NCI-H82 treated with DMSO at 0.1 percent for 48 hours (cell line): ENCODE measurements around the gene DLGAP1.

Source experiments
- DNase-seq: peaks from one replicate; lab custom pipeline; 2025; ENCODE audit not compliant: unreplicated experiment; lab: John Stamatoyannopoulos, UW

The DLGAP1 gene

GRCh38 chr18:3728704-3729437, 726.2 kb downstream of the DLGAP1 start:
- DNase-seq: no peak

- no peak for DNase-seq
Measured at GRCh38 chr18:3727274-3727673, 727.8 kb downstream of the DLGAP1 start.

GRCh38 chr18:3726238-3726951, 728.7 kb downstream of the DLGAP1 start:
- no peak for DNase-seq

GRCh38 chr18:3725115-3725514, 730.0 kb downstream of the DLGAP1 start:
- no peak for DNase-seq

- DNase-seq: no peak
Measured at GRCh38 chr18:3723554-3723953, 731.6 kb downstream of the DLGAP1 start.

GRCh38 chr18:3722649-3723433, 732.3 kb downstream of the DLGAP1 start:
- DNase-seq: no peak

- no peak for DNase-seq
Measured at GRCh38 chr18:3721771-3722648, 733.1 kb downstream of the DLGAP1 start.

- DNase-seq: peak; percentile 55
Measured at GRCh38 chr18:3720818-3721545, 734.1 kb downstream of the DLGAP1 start.

- no peak for DNase-seq
Measured at GRCh38 chr18:3720159-3720558, 734.9 kb downstream of the DLGAP1 start.

GRCh38 chr18:3717376-3718025, 737.6 kb downstream of the DLGAP1 start:
- DNase-seq: no peak

- no peak for DNase-seq
Measured at GRCh38 chr18:3716116-3716660, 738.9 kb downstream of the DLGAP1 start.

GRCh38 chr18:3715231-3716080, 739.7 kb downstream of the DLGAP1 start:
- DNase-seq: peak; percentile 10

- DNase-seq: no peak
Measured at GRCh38 chr18:3713708-3714107, 741.4 kb downstream of the DLGAP1 start.

- DNase-seq: no peak
Measured at GRCh38 chr18:3713166-3713565, 741.9 kb downstream of the DLGAP1 start.

- DNase-seq: no peak
Measured at GRCh38 chr18:3712491-3712890, 742.6 kb downstream of the DLGAP1 start.

GRCh38 chr18:3710712-3711301, 744.3 kb downstream of the DLGAP1 start:
- no peak for DNase-seq

- DNase-seq: no peak
Measured at GRCh38 chr18:3709205-3709604, 745.9 kb downstream of the DLGAP1 start.
